ENCODE results near the gene LIME1. TPM values are rescaled to one million over a fixed set of nuclear protein-coding genes. Genes with fewer than 3 reads are reported as not detected.
A peak's percentile ranks its signal among the peaks of the same experiment; 100 is the strongest.

The LIME1 gene
- total RNA-seq, 4 donors from 2014 or later, result 12.2 to 36.5 (median 16.9) TPM

DNA sequence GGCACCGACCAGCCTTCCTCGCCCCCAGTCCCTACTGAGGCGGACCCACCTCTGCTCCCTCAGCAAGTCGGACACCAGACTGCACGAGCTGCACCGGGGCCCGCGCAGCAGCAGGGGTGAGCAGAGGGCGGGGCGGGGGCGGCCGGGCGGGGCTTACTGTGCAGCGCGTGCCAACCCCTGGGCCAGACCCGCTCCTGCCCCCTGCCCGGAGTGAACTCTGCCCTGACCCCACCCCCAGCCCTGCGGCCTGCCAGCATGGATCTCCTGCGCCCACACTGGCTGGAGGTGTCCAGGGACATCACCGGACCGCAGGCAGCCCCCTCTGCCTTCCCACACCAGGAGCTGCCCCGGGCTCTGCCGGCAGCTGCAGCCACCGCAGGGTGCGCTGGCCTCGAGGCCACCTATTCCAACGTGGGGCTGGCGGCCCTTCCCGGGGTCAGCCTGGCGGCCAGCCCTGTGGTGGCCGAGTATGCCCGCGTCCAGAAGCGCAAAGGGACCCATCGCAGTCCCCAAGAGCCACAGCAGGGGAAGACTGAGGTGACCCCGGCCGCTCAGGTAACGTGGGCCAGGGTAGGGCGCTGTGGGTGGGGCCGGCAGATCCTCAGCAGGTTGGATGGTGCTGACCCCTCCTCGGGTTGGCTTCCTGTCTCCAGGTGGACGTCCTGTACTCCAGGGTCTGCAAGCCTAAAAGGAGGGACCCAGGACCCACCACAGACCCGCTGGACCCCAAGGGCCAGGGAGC, 1.7 kb downstream of the LIME1 start:
- H3K27me3 ChIP-seq, result no peaks in the 10 kb centered on the region
- H3K4me1 ChIP-seq, result peaks cover 55% of the 10 kb centered on the region
- peak overlapping the region; percentile 53 for H3K4me3 ChIP-seq
- no peaks in the 10 kb centered on the region for H3K9me3 ChIP-seq
- TF ChIP-seq POLR2AphosphoS5 (IDR thresholded peaks at IDR 0.05) (no peak), POLR2A (IDR thresholded peaks at IDR 0.05) (no peak), EP300 (IDR thresholded peaks at IDR 0.05) (no peak)
- TF ChIP-seq, protein P1, sequence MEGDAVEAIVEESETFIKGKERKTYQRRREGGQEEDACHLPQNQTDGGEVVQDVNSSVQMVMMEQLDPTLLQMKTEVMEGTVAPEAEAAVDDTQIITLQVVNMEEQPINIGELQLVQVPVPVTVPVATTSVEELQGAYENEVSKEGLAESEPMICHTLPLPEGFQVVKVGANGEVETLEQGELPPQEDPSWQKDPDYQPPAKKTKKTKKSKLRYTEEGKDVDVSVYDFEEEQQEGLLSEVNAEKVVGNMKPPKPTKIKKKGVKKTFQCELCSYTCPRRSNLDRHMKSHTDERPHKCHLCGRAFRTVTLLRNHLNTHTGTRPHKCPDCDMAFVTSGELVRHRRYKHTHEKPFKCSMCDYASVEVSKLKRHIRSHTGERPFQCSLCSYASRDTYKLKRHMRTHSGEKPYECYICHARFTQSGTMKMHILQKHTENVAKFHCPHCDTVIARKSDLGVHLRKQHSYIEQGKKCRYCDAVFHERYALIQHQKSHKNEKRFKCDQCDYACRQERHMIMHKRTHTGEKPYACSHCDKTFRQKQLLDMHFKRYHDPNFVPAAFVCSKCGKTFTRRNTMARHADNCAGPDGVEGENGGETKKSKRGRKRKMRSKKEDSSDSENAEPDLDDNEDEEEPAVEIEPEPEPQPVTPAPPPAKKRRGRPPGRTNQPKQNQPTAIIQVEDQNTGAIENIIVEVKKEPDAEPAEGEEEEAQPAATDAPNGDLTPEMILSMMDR (IDR thresholded peaks at IDR 0.05), result no peak
- no CpG with 5 or more reads among the region's 43 CpGs for WGBS
- H3K27ac ChIP-seq, result no peak overlapping the region
- peaks cover 45% of the 10 kb centered on the region for H3K36me3 ChIP-seq
- DNase-seq (ENCODE audit: low spot score in 2 of 2), result peak in 1 of 2 donors; percentile 79

DNA sequence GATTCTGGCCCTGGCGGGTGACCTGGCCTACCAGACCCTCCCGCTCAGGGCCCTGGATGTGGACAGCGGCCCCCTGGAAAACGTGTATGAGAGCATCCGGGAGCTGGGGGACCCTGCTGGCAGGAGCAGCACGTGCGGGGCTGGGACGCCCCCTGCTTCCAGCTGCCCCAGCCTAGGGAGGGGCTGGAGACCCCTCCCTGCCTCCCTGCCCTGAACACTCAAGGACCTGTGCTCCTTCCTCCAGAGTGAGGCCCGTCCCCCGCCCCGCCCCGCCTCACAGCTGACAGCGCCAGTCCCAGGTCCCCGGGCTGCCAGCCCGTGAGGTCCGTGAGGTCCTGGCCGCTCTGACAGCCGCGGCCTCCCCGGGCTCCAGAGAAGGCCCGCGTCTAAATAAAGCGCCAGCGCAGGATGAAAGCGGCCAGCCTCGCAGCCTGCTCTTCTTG, 2.2 kb downstream of the LIME1 start:
- H3K4me1 ChIP-seq, result peaks cover 55% of the 10 kb centered on the region
- peak overlapping the region; percentile 53 for H3K4me3 ChIP-seq
- peak overlapping the region; percentile 73 for H3K27ac ChIP-seq
- no peak for TF ChIP-seq EP300 (IDR thresholded peaks at IDR 0.05)
- TF ChIP-seq POLR2A (IDR thresholded peaks at IDR 0.05), result no peak
- H3K9me3 ChIP-seq, result no peaks in the 10 kb centered on the region
- peak in 1 of 2 donors; percentile 87 for DNase-seq (ENCODE audit: low spot score in 2 of 2)
- no peaks in the 10 kb centered on the region for H3K27me3 ChIP-seq
- H3K36me3 ChIP-seq, result peaks cover 45% of the 10 kb centered on the region
- 0% methylated on average over 6 of the region's 26 CpGs for WGBS

DNA sequence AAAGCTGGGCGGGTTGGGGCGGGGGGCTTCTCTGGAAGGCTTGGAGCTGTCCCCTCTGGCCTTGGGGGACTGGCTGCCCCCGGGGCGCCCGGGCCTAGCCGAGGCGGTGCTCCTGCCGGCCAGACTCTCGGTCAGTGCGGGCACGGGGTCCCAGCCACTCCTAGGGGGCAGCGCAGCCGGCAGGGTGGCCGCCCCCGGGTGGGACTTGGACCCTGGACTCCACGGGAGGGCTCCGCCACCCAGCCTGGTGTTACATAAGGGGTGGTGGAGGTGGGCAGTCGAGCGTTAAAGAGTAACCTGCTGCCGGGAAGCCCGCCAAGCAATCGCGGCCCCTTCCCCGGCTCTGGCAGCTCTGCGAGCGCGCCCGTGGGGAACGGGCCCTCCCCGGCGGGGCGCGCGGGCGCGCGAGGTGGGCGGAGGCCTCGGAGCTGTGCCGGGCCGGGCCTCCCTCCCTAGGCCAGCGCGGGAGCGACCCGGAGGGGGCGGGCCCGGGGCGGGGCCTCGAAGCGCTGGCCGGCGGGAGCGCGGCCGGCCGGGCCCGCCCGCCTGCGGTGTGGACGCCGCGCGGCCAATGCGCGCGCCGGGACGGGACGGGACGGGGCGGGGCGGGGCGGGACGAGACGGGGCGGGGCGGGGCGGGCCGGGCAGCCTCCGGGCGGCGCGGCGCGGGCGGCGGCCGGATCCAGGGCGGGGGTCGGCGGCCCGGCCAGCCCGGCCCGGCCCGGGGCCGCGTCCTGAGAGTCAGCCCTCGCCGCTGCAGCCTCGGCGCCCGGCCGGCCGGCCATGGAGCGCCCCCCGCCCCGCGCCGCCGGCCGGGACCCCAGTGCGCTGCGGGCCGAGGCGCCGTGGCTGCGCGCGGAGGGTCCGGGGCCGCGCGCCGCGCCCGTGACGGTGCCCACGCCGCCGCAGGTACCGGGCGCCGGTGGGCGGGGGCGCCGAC, 2.9 kb downstream of the LIME1 start, which contains the start of gene SLC2A4RG:
TSS of gene SLC2A4RG (plus strand) at position 647 of the 940 bp plus-strand sequence. CDS start at position 784, 137 bp downstream.
- TF ChIP-seq POLR2A (IDR thresholded peaks at IDR 0.05), result no peak
- TF ChIP-seq POLR2AphosphoS5 (IDR thresholded peaks at IDR 0.05), result no peak
- TF ChIP-seq, protein P1 (IDR thresholded peaks at IDR 0.05), result no peak
- TF ChIP-seq EP300 (IDR thresholded peaks at IDR 0.05), result no peak
- Histone ChIP-seq H3K4me3 (peak within 1 kb of the TSS; percentile 74), H3K4me1 (peaks cover 55% of the 10 kb centered on the region), H3K27ac (peak within 1 kb of the TSS; percentile 89), H3K9me3 (no peaks in the 10 kb centered on the region), H3K27me3 (no peaks in the 10 kb centered on the region), H3K36me3 (peaks cover 39% of the 10 kb centered on the region)
- 0% methylated on average over 14 of the region's 136 CpGs for WGBS
- peak in 1 of 2 donors; percentile 81 for DNase-seq (ENCODE audit: low spot score in 2 of 2)

DNA sequence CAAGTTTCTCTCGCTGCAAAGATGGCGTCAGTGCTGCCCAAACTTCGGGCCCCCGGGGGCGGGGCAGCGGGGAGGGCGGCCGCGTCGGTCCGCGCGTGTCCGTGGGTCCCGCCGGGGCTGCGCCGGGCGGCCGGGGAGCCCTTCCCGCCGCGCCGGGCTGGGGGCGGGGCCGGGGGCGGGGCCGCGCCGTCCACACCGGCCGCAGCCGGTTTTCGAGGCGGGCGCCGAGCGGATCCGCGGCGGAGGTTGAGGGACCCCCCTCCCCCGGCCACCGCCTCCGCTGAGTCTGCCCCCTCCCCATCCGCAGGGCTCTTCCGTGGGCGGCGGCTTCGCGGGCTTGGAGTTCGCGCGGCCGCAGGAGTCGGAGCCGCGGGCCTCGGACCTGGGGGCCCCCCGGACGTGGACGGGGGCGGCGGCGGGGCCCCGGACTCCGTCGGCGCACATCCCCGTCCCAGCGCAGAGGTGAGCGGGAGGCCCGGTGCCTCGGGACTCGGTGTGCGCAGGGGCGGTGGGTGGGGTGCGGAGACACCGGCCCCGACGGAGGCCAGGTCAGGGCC, 3.7 kb downstream of the LIME1 start:
- TF ChIP-seq POLR2AphosphoS5 (IDR thresholded peaks at IDR 0.05) (no peak), EP300 (IDR thresholded peaks at IDR 0.05) (no peak), POLR2A (IDR thresholded peaks at IDR 0.05) (no peak)
- TF ChIP-seq, protein P1 (IDR thresholded peaks at IDR 0.05), result no peak
- H3K27me3 ChIP-seq, result no peaks in the 10 kb centered on the region
- H3K4me3 ChIP-seq, result peak overlapping the region; percentile 74
- peaks cover 55% of the 10 kb centered on the region for H3K4me1 ChIP-seq
- peak overlapping the region; percentile 89 for H3K27ac ChIP-seq
- peaks cover 31% of the 10 kb centered on the region for H3K36me3 ChIP-seq
- no peak for DNase-seq (ENCODE audit: low spot score in 2 of 2)
- H3K9me3 ChIP-seq, result no peaks in the 10 kb centered on the region
- no CpG with 5 or more reads among the region's 80 CpGs for WGBS

DNA sequence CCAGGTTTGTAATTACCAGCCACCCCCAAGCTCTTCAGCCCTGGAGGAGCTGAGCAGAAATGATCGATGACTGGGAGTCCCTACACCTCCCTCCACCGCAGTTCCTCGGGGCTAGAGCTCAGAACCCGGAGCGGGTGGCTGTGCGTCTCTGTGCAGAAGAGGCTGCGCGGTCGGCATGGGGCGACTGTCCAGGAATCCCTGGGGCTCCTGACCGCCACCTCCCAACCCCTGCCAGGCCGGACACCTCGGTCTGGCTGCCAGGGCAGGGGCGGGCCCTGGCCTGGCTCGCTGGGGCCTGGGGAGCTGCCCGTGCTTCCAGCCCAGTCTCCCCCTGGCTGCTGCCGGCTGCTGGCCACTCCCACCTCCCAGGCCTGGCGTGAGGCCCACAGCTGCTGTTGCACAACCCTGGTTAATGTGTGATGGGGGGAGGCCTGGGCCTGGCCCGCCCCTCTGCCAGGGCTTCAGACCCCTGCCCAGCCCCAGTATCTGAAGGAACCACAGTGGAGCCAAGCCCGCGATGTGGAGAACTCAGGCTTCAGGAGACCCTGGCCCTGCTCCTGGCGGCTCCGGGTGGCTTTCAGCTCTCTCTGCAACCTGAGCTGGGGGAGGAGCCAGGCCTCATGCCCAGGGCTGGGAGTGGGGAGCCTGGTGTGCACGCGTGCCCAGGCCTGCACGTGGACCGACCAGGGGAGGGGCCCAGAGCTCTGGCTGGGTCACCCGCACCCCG, 4.3 kb downstream of the LIME1 start:
- no peaks in the 10 kb centered on the region for H3K9me3 ChIP-seq
- DNase-seq (ENCODE audit: low spot score in 2 of 2), result peak; percentile 96
- peak overlapping the region; percentile 74 for H3K4me3 ChIP-seq
- H3K27me3 ChIP-seq, result no peaks in the 10 kb centered on the region
- WGBS, result 0% methylated on average over 2 of the region's 29 CpGs
- peak overlapping the region; percentile 89 for H3K27ac ChIP-seq
- H3K4me1 ChIP-seq, result peaks cover 56% of the 10 kb centered on the region
- TF ChIP-seq EP300 (IDR thresholded peaks at IDR 0.05), result no peak
- TF ChIP-seq POLR2AphosphoS5 (IDR thresholded peaks at IDR 0.05), result peak in 2 of 3 donors; percentile 19 to 68
- no peak for TF ChIP-seq POLR2A (IDR thresholded peaks at IDR 0.05)
- TF ChIP-seq, protein P1 (IDR thresholded peaks at IDR 0.05), result peak in 1 of 2 donors; percentile 40
- peaks cover 25% of the 10 kb centered on the region for H3K36me3 ChIP-seq

Data from suprapubic skin (tissue), 4 donors.